B cell (primary cell): ENCODE data around the gene CDKAL1. TPM values are rescaled to one million over a fixed set of nuclear protein-coding genes. Genes with fewer than 3 reads are reported as not detected.

ENCODE experiments used
- ATAC-seq: fragments of 200-7000 bp; cut with Tn5 transposase; one replicate; pipeline ENCODE4 v1.10.0; 2021; ENCODE audit warnings: low read depth, mild to moderate bottlenecking, moderate number of reproducible peaks, moderate library complexity
- CTCF ChIA-PET: fragments of 350-600 bp; sonication (Branson Sonifier 250); formaldehyde crosslinking; loops from one replicate; lab custom pipeline; 2021; ENCODE audit warnings: antibody characterized with exemption, inconsistent platforms; lab: Charles Lee
- POLR2A ChIA-PET: fragments of 350-600 bp; sonication (Branson Sonifier 250); formaldehyde crosslinking; loops from one replicate; lab custom pipeline; 2021; ENCODE audit warnings: antibody characterized with exemption; lab: Charles Lee
- DNase-seq: peaks from one replicate; pipeline ENCODE4 v3.0.0; 2013
- H2AFZ ChIP-seq: 2 replicates; pipeline ENCODE4 v1.6.1; 2012; ENCODE audit warnings: mild to moderate bottlenecking, low read depth, low read length; ENCODE audit not compliant: insufficient read depth, poor library complexity, severe bottlenecking
- H3K27ac ChIP-seq, 2 donors: 1 replicate in 1 of 2; 2 replicates in 1 of 2; pipeline ENCODE4 v1.5.1; 2012 to 2013; ENCODE audit warnings: low read length in 2 of 2, mild to moderate bottlenecking in 2 of 2, moderate library complexity in 1 of 2
- H3K27me3 ChIP-seq, 4 experiments: fragments of 200-600 bp in 1 of 4; sonication (generic) in 1 of 4; replicated peaks in 1 of 4; 1 replicate in 2 of 4; 2 replicates in 2 of 4; pipeline versions ENCODE4 v1.6.1 to v1.7.0; 2013 to 2016; ENCODE audit warnings: low read length in 3 of 4, mild to moderate bottlenecking in 2 of 4, mixed read lengths in 1 of 4, moderate library complexity in 1 of 4; ENCODE audit not compliant: insufficient read depth in 4 of 4, control insufficient read depth in 3 of 4; ENCODE audit errors: control extremely low read depth in 1 of 4
- H3K36me3 ChIP-seq, 2 experiments: replicated peaks in 1 of 2; 1 replicate in 1 of 2; 2 replicates in 1 of 2; pipeline versions ENCODE4 v1.6.1 to v1.7.1; 2013; ENCODE audit warnings: low read length in 1 of 2; ENCODE audit not compliant: insufficient read depth in 2 of 2, control insufficient read depth in 1 of 2; ENCODE audit errors: control extremely low read depth in 1 of 2, extremely low read depth in 1 of 2
- H3K4me1 ChIP-seq, 2 donors: fragments of 200-600 bp in 1 of 2; sonication (generic) in 1 of 2; 1 replicate in 1 of 2; 2 replicates in 1 of 2; pipeline versions ENCODE4 v1.5.1 to v1.6.1; 2013 to 2017; ENCODE audit warnings: low read length in 2 of 2; ENCODE audit not compliant: control insufficient read depth in 2 of 2, insufficient read depth in 2 of 2
- H3K4me2 ChIP-seq: replicated peaks from 2 replicates; pipeline ENCODE3; 2012; ENCODE audit warnings: mild to moderate bottlenecking, low read depth, low read length; ENCODE audit not compliant: poor library complexity, severe bottlenecking
- H3K4me3 ChIP-seq, 5 experiments: fragments of 200-600 bp in 1 of 5; sonication (generic) in 1 of 5; 1 replicate in 3 of 5; 2 replicates in 2 of 5; pipeline versions ENCODE4 v1.5.1 to v1.7.0; 2011 to 2016; ENCODE audit warnings: low read length in 4 of 5, mild to moderate bottlenecking in 4 of 5, low read depth in 2 of 5, control low read depth in 1 of 5, moderate library complexity in 1 of 5; ENCODE audit not compliant: insufficient read depth in 1 of 5; ENCODE audit errors: control extremely low read depth in 1 of 5, extremely low read depth in 1 of 5
- H3K79me2 ChIP-seq: fragments of 200-600 bp; sonication (generic); one replicate; pipeline ENCODE4 v1.6.0; 2016; ENCODE audit warnings: low read length; ENCODE audit not compliant: control insufficient read depth, insufficient read depth
- H3K9ac ChIP-seq: fragments of 200-600 bp; sonication (generic); 2 replicates; pipeline ENCODE4 v1.6.1; 2017; ENCODE audit warnings: mild to moderate bottlenecking, low read length, moderate library complexity
- H3K9me3 ChIP-seq, 3 donors: one replicate each; pipeline versions ENCODE4 v1.6.1 to v1.7.1; 2013; ENCODE audit warnings: low read length in 2 of 3; ENCODE audit not compliant: control insufficient read depth in 2 of 3, insufficient read depth in 1 of 3; ENCODE audit errors: control extremely low read depth in 1 of 3
- H4K20me1 ChIP-seq: 2 replicates; pipeline ENCODE4 v1.6.0; 2012; ENCODE audit warnings: mild to moderate bottlenecking, low read length; ENCODE audit not compliant: insufficient read depth, control insufficient read depth, poor library complexity, severe bottlenecking
- H3K27ac Mint-ChIP-seq: one replicate; pipeline ENCODE4 v1.8.0; 2021; ENCODE audit warnings: mixed read lengths
- H3K27me3 Mint-ChIP-seq: one replicate; pipeline ENCODE4 v1.8.0; 2021; ENCODE audit warnings: mixed read lengths
- H3K4me1 Mint-ChIP-seq: one replicate; pipeline ENCODE4 v1.8.0; 2021; ENCODE audit warnings: mixed read lengths
- H3K4me3 Mint-ChIP-seq: one replicate; pipeline ENCODE4 v1.8.0; 2021; ENCODE audit warnings: mixed read lengths
- H3K9me3 Mint-ChIP-seq: one replicate; pipeline ENCODE4 v1.8.0; 2022; ENCODE audit warnings: mixed read lengths; ENCODE audit not compliant: insufficient read depth
- CTCF ChIP-seq: fragments of 200-600 bp; IDR thresholded peaks from one replicate; pipeline ENCODE4 v1.8.0; 2022; ENCODE audit warnings: antibody characterized with exemption, mild to moderate bottlenecking
- EZH2 ChIP-seq: IDR thresholded peaks from 2 replicates; pipeline ENCODE4 v1.6.1; 2012; ENCODE audit warnings: borderline replicate concordance, low read depth, mild to moderate bottlenecking, moderate library complexity, low read length; ENCODE audit not compliant: insufficient read depth, poor library complexity, severe bottlenecking
- WGBS: methylation state at CpG from one replicate; pipeline ENCODE4 v1.1.5; 2013; ENCODE audit warnings: missing lambda C conversion rate; ENCODE audit not compliant: insufficient coverage; 5-methylcytosine and 5-hydroxymethylcytosine counted together
- intact Hi-C: fragments of 100-400 bp; cut with micrococcal nuclease; formaldehyde crosslinking; loops from one replicate; pipeline ENCODE4 v1.10.0; 2022
- polyA plus RNA-seq: library from polyadenylated mRNA; depleted of rRNA; stranded (reverse); fragments of >200 nt; gene quantifications from 2 replicates; pipeline ENCODE4 v1.2.3, GENCODE V29; 2012
- total RNA-seq, 2 donors: library from RNA; stranded (reverse); fragments of 120-200 nt in 1 of 2; gene quantifications; 1 replicate in 1 of 2; 2 replicates in 1 of 2; pipeline versions ENCODE4 v1.2.3 to v1.2.4, GENCODE V29; 2013 to 2022

CDKAL1 gene
- total and polyA plus RNA-seq, 2 donors (not counting 1 experiment from before 2014, with no cell fraction given): 6.1 to 33.3 TPM

GRCh38 chr6:21151530-21151929, 617.3 kb downstream of the CDKAL1 start:
- Histone ChIP-seq H3K9me3 (no peaks in the 10 kb centered on the region), H3K9ac (no peak overlapping the region), H3K4me2 (no peak overlapping the region), H2AFZ (no peak overlapping the region), H3K4me1 (peaks cover 11 to 15% of the 10 kb centered on the region in 2 donors), H3K79me2 (no peaks in the 10 kb centered on the region), H3K4me3 (no peak overlapping the region), H3K36me3 (no peaks in the 10 kb centered on the region), H3K27ac (no peak overlapping the region), H4K20me1 (no peaks in the 10 kb centered on the region), H3K27me3 (no peaks in the 10 kb centered on the region)
- no CpG with 5 or more reads among the region's 5 CpGs for WGBS
- H3K27me3 Mint-ChIP-seq: no peaks in the 10 kb centered on the region
- no peak for DNase-seq
- TF ChIP-seq EZH2: no peak
- no peak for TF ChIP-seq CTCF
- ATAC-seq: no peak
- POLR2A ChIA-PET: no interaction called here
- CTCF ChIA-PET: no interaction called here
- peaks cover 12% of the 10 kb centered on the region for H3K4me1 Mint-ChIP-seq
- no peak overlapping the region for H3K4me3 Mint-ChIP-seq
- H3K9me3 Mint-ChIP-seq: no peaks in the 10 kb centered on the region
- H3K27ac Mint-ChIP-seq: no peak overlapping the region
- intact Hi-C loops: no loop called here

- intact Hi-C loops: no loop called here
- H3K9ac ChIP-seq: no peak overlapping the region
- Mint-ChIP-seq H3K27ac (no peak overlapping the region), H3K4me3 (no peak overlapping the region), H3K27me3 (no peaks in the 10 kb centered on the region), H3K9me3 (no peaks in the 10 kb centered on the region), H3K4me1 (peaks cover 8% of the 10 kb centered on the region)
- CTCF ChIA-PET: no interaction called here
- no peak for ATAC-seq
- H2AFZ ChIP-seq: no peak overlapping the region
- DNase-seq: no peak
- no CpG with 5 or more reads among the region's 4 CpGs for WGBS
- H3K79me2 ChIP-seq: no peaks in the 10 kb centered on the region
- H4K20me1 ChIP-seq: no peaks in the 10 kb centered on the region
- no peak overlapping the region for H3K27ac ChIP-seq
- no peak overlapping the region for H3K4me3 ChIP-seq
- POLR2A ChIA-PET: no interaction called here
- no peak for TF ChIP-seq EZH2
- no peak for TF ChIP-seq CTCF
- peaks cover 0 to 1% of the 10 kb centered on the region in 2 experiments for H3K36me3 ChIP-seq
- H3K4me1 ChIP-seq: no peaks in the 10 kb centered on the region
- H3K27me3 ChIP-seq: no peaks in the 10 kb centered on the region
- no peak overlapping the region for H3K4me2 ChIP-seq
- H3K9me3 ChIP-seq: no peaks in the 10 kb centered on the region
These were observed 623.1 kb downstream of the CDKAL1 start for GRCh38 chr6:21157186-21157929.
